ENCODE data around the gene TNFRSF21. TPM values are rescaled to one million over a fixed set of nuclear protein-coding genes. Genes with fewer than 3 reads are reported as not detected.

The TNFRSF21 gene
- total and polyA plus RNA-seq, 10 of the 15 experiments (the other 5 are each of a cell fraction or from before 2014, with no cell fraction given): 0.09 to 1.0 (median 0.27) TPM

GRCh38 chr6:47263268-47263667 is 46.4 kb downstream of the TNFRSF21 start:
- ChIA-PET RAD21 (ENCODE audit: unreplicated experiment) (no interaction called here), SMC1A (ENCODE audit: uncharacterized antibody, unreplicated experiment) (interaction anchor here (1.8 kb wide), 1 partner anchor 16 kb away, joined by 4 read pairs; no protein-coding TSS in a partner anchor), CTCF (interaction anchor here (0.7 kb wide), 1 partner anchor 61 kb away, joined by 3 read pairs; no protein-coding TSS in a partner anchor), POLR2A (no interaction called here)
- H2AFZ ChIP-seq (ENCODE audit: control insufficient read depth, low read depth, low read length): no peak overlapping the region
- H3K9me3 ChIP-seq (replicated peaks; ENCODE audit: control insufficient read depth, insufficient read depth, low read length): no peaks in the 10 kb centered on the region
- DNase-seq (ENCODE audit: low read depth, low spot score) (no peak), FAIRE-seq (no peak), ATAC-seq (no peak)
- no peak overlapping the region for H3K27ac ChIP-seq (ENCODE audit: control insufficient read depth, insufficient read depth)
- H3K4me3 ChIP-seq: no peak overlapping the region
- 0 out of 4 replicates have a peak, but pooled peaks cover 0 to 2% of the 10 kb centered on the region in 2 experiments for H3K27me3 ChIP-seq (replicated peaks in 1 of 2; ENCODE audit: control insufficient read depth in 2 of 2, insufficient read depth in 2 of 2, low read length in 1 of 2)
- in situ Hi-C loops (cut with MboI): no loop called here
- no peak overlapping the region for H3K9ac ChIP-seq (ENCODE audit: control insufficient read depth, insufficient read depth, low read length)
- H4K20me1 ChIP-seq (ENCODE audit: control insufficient read depth, insufficient read depth): no peaks in the 10 kb centered on the region
- TF ChIP-seq MYC (IDR thresholded peaks at IDR 0.05; ENCODE audit: insufficient read depth, insufficient read length, insufficient replicate concordance, low read length, severe bottlenecking) (no peak), EGR1 (IDR thresholded peaks at IDR 0.05; ENCODE audit: borderline replicate concordance in 1 of 2, low read depth in 2 of 2, low read length in 2 of 2) (no peak), CHD4 (IDR thresholded peaks at IDR 0.05) (no peak), JUNB (IDR thresholded peaks at IDR 0.05) (no peak), POLR2A (IDR thresholded peaks at IDR 0.05; ENCODE audit: low read depth, low read length) (no peak), CBFB (IDR thresholded peaks at IDR 0.05; ENCODE audit: low read depth) (no peak), BACH1 (IDR thresholded peaks at IDR 0.05; ENCODE audit: borderline replicate concordance) (no peak), POU2F2 (IDR thresholded peaks at IDR 0.05; ENCODE audit: borderline replicate concordance, low read depth, low read length) (no peak), NFXL1 (IDR thresholded peaks at IDR 0.05; ENCODE audit: borderline replicate concordance) (no peak), RCOR1 (conservative IDR thresholded peaks at IDR 0.05; ENCODE audit: low read depth, low read length) (no peak), FOS (IDR thresholded peaks at IDR 0.05; ENCODE audit: borderline replicate concordance, extremely low read depth, insufficient read length) (no peak), NR2C2 (IDR thresholded peaks at IDR 0.05; ENCODE audit: borderline replicate concordance, control insufficient read depth, insufficient read length, low read depth) (no peak), HSF1 (IDR thresholded peaks at IDR 0.05; ENCODE audit: low read depth, low read length) (no peak), SMC3 (IDR thresholded peaks at IDR 0.05; ENCODE audit: borderline replicate concordance, low read length) (no peak), PML (IDR thresholded peaks at IDR 0.05; ENCODE audit: low read length) (no peak), MEF2A (IDR thresholded peaks at IDR 0.05; ENCODE audit: insufficient read depth, low read depth, low read length) (no peak), KLF5 (IDR thresholded peaks at IDR 0.05; ENCODE audit: partially characterized antibody) (no peak), RAD21 (IDR thresholded peaks at IDR 0.05; ENCODE audit: insufficient read depth, low read depth, low read length) (no peak), SMARCA5 (IDR thresholded peaks at IDR 0.05) (no peak), CEBPZ (IDR thresholded peaks at IDR 0.05; ENCODE audit: low read depth, low read length) (no peak)
- intact Hi-C loops (cut with micrococcal nuclease; ENCODE audit: unreplicated experiment): no loop called here
- H3K79me2 ChIP-seq (ENCODE audit: control insufficient read depth, insufficient read depth, low read length): no peaks in the 10 kb centered on the region
- WGBS (ENCODE audit: insufficient coverage, insufficient replicate concordance, low lambda C conversion rate, missing lambda C conversion rate): 0% methylated on average over 4 of the region's 4 CpGs
- H3K4me2 ChIP-seq (ENCODE audit: control insufficient read depth, insufficient read depth): no peak overlapping the region
- H3K36me3 ChIP-seq (ENCODE audit: control insufficient read depth in 2 of 2, insufficient read depth in 2 of 2, low read length in 1 of 2): no peaks in the 10 kb centered on the region
- BruUV-seq (replicated peaks): no TSS peak
- H3K4me1 ChIP-seq (ENCODE audit: control insufficient read depth, insufficient read depth, low read length): no peaks in the 10 kb centered on the region
